ENCODE measurements around the gene LMX1B.

Gene LMX1B

DNA sequence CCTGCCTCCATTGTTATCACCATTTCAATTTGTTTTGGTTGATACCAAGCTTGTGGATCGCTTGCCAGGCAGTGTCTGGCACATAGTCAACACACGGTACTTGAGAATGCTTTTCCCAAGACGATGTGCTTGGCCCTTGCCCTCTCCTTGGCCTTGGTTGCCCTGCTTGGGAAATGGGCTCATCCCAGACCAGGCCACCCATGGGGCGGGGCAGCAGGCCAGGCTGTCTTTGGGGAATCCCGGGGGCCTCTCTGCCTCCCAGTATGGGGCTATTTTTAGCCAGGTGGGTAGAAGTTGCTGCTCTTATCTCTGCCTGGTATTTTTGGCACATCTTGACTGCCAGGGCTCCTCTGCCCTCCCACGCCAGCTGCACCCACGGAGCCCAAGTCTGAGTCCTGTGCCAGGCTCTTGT is 49.9 kb downstream of the LMX1B start:
- Histone ChIP-seq H3K9ac (peak overlapping the region; percentile 42; the same call in 1 of the 2 replicates), H3K4me1 (ENCODE audit: low read depth, poor library complexity, severe bottlenecking) (peaks cover 39% of the 10 kb centered on the region), H3K27ac (peak overlapping the region; percentile 8; the same call in 1 of the 2 replicates)

DNA sequence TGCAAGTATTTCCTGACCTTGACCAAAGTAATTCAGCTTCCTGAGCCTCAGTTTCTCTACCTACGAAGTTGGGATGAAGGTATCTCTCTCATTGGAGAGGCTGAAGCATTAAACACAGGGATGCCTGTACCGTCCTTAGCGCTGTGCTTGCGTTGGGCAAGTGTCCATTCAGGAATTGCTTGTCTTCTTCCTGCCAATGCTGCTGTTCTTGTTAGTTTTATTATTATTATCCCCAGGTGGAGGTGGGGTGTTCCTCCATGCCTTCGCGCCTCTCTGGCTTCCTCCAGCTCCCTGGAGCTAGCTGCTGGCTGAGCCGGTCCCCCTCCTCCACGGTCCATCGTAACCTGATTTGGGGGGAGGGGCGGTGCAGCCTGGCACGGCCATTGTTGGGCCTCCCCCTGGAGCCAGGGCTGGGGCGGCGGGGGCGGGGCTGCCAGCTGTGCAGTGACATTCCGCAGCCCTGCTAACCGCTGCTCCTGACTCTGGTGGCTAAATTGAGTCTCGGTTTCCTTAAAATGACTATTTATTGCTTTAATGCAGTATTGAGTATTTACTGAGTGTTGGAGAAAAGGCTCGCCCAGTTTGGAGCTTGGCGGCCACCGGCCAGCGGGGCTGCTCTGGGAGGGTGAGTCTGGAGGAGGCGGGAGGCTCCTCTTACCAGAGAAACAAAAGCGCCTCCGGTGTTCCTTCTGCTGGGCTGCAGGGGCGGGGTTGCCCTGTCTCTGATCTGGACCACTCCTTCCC is 51.3 kb downstream of the LMX1B start:
- H3K4me1 ChIP-seq (ENCODE audit: low read depth, poor library complexity, severe bottlenecking), result peaks cover 39% of the 10 kb centered on the region
- no peak overlapping the region for H3K4me2 ChIP-seq
- no peaks in the 10 kb centered on the region for H3K27me3 ChIP-seq (ENCODE audit: insufficient read depth, low read depth)
- TF ChIP-seq CTCF (conservative IDR thresholded peaks at IDR 0.05; ENCODE audit: low read depth, low read length), result no peak
- no peak overlapping the region for H2AFZ ChIP-seq (ENCODE audit: low read depth)
- no peak overlapping the region for H3K9ac ChIP-seq
- H3K36me3 ChIP-seq (ENCODE audit: insufficient read depth), result no peaks in the 10 kb centered on the region
- H4K20me1 ChIP-seq (ENCODE audit: insufficient read depth), result no peaks in the 10 kb centered on the region
- H3K4me3 ChIP-seq (IDR thresholded peaks at IDR 0.05; ENCODE audit: insufficient read depth, low read depth, low read length), result no peak overlapping the region
- no peaks in the 10 kb centered on the region for H3K79me2 ChIP-seq (ENCODE audit: insufficient read depth, low read depth)
- no peak overlapping the region for H3K27ac ChIP-seq

More for the DNA sequence above, 49.9 kb downstream of the LMX1B start:
- H3K36me3 ChIP-seq (ENCODE audit: insufficient read depth), result no peaks in the 10 kb centered on the region
- H3K79me2 ChIP-seq (ENCODE audit: insufficient read depth, low read depth), result no peaks in the 10 kb centered on the region
- H3K4me2 ChIP-seq, result peak overlapping the region; percentile 93
- H3K4me3 ChIP-seq (IDR thresholded peaks at IDR 0.05; ENCODE audit: insufficient read depth, low read depth, low read length), result no peak overlapping the region
- no peak for TF ChIP-seq CTCF (conservative IDR thresholded peaks at IDR 0.05; ENCODE audit: low read depth, low read length)
- no peaks in the 10 kb centered on the region for H4K20me1 ChIP-seq (ENCODE audit: insufficient read depth)
- no peaks in the 10 kb centered on the region for H3K27me3 ChIP-seq (ENCODE audit: insufficient read depth, low read depth)
- H2AFZ ChIP-seq (ENCODE audit: low read depth), result peak overlapping the region; percentile 80; the same call in 1 of the 2 replicates

- Histone ChIP-seq H3K4me1 (ENCODE audit: low read depth, poor library complexity, severe bottlenecking) (peaks cover 39% of the 10 kb centered on the region), H2AFZ (ENCODE audit: low read depth) (no peak overlapping the region), H3K27ac (no peak overlapping the region), H3K27me3 (ENCODE audit: insufficient read depth, low read depth) (no peaks in the 10 kb centered on the region), H3K4me2 (no peak overlapping the region), H3K79me2 (ENCODE audit: insufficient read depth, low read depth) (no peaks in the 10 kb centered on the region), H3K36me3 (ENCODE audit: insufficient read depth) (no peaks in the 10 kb centered on the region), H3K4me3 (IDR thresholded peaks at IDR 0.05; ENCODE audit: insufficient read depth, low read depth, low read length) (no peak overlapping the region), H3K9ac (no peak overlapping the region), H4K20me1 (ENCODE audit: insufficient read depth) (no peaks in the 10 kb centered on the region)
- no peak for TF ChIP-seq CTCF (conservative IDR thresholded peaks at IDR 0.05; ENCODE audit: low read depth, low read length)
These were observed 51.9 kb downstream of the LMX1B start for GRCh38 chr9:126665644-126666035.

DNA sequence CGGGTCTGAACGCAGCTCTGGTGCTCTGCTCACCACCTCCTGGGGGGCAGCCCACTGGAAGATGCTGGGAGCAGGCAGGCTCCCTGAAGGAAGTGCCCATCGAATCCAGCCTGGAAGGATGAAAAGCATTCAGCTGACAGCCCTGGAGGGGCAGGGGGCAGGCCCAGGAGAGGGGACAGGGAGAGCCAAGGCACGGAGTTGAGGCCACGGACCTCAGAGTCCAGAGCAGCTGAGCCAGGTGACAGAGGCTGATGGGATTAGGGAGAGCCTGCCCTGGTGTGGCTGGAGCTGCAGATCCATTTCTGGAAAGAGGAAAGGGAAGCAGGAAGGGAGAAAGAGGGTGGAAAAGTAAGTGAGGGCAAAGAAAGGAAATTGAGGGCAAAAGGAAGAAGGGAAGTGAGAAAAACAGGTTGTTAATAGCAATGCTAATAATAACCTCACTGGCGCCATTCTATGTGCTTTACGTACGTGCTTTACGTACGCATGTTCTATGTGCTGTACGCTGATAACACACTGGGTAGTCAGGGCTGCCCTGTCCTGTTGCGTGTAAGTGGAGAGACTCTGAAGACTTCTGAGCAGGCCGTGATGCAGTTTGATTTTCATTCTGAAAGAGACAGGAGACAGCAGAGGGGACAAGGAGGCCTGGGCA is 52.6 kb downstream of the LMX1B start:
- Histone ChIP-seq H3K27ac (no peak overlapping the region), H3K79me2 (ENCODE audit: insufficient read depth, low read depth) (no peaks in the 10 kb centered on the region), H3K4me2 (no peak overlapping the region), H3K4me3 (IDR thresholded peaks at IDR 0.05; ENCODE audit: insufficient read depth, low read depth, low read length) (no peak overlapping the region), H3K9ac (no peak overlapping the region), H4K20me1 (ENCODE audit: insufficient read depth) (no peaks in the 10 kb centered on the region), H2AFZ (ENCODE audit: low read depth) (no peak overlapping the region), H3K4me1 (ENCODE audit: low read depth, poor library complexity, severe bottlenecking) (peaks cover 39% of the 10 kb centered on the region), H3K36me3 (ENCODE audit: insufficient read depth) (no peaks in the 10 kb centered on the region), H3K27me3 (ENCODE audit: insufficient read depth, low read depth) (no peaks in the 10 kb centered on the region)
- no peak for TF ChIP-seq CTCF (conservative IDR thresholded peaks at IDR 0.05; ENCODE audit: low read depth, low read length)
